GM18511 (cell line): ENCODE results near the gene SHC4.
A peak's percentile ranks its signal among the peaks of the same experiment; 100 is the strongest.
"Not testable (repeated sequence)": the region's sequence is repeated elsewhere in the genome, so short reads cannot be mapped to it uniquely, and the experiment has no call there.

Experiments
- ATAC-seq: cut with Tn5 transposase; IDR thresholded peaks from one replicate; pipeline ENCODE4 v1.9.1; 2021; ENCODE audit warnings: mild to moderate bottlenecking, moderate library complexity; ENCODE audit not compliant: unreplicated experiment

Gene SHC4

DNA sequence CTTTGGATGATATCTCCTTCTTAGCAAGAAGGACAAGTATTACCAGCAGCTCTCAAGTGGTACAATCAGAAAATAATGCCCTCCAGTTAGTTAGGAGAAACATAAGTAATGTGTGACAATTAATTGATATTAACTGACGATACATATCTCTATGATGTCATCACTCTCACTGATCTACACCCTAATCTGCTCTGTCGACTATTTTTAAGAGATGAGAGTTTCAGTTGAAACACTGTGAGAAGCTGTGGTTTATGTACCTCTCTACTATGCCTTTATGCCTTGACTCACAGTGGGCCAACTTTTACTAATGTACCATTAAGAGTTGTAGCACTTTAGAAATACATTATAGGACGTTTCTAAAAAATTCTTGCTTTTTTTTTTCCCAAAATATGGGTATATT, 161.5 kb downstream of the SHC4 start:
- no peak for ATAC-seq

GRCh38 chr15:48800811-48801455, 162.8 kb downstream of the SHC4 start:
- ATAC-seq, result no peak

DNA sequence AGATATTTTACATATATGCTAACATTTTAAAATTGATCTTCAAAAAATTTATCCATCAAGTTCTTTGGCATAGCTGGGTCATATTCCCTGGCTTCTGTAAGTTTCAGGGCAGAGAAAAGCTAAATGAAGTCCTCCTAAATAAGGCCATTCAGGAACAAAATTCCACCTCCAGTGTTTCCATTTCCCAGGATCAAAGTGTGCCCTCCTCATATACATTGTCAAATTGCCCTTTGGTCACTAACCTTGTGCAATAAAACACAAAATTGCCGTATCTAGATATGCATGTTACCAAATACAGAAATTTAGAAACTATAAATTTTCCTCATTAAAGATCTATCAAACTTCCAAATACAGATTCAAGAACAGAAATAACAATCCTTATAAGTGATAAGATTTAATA, 163.5 kb downstream of the SHC4 start:
- ATAC-seq, result no peak

DNA sequence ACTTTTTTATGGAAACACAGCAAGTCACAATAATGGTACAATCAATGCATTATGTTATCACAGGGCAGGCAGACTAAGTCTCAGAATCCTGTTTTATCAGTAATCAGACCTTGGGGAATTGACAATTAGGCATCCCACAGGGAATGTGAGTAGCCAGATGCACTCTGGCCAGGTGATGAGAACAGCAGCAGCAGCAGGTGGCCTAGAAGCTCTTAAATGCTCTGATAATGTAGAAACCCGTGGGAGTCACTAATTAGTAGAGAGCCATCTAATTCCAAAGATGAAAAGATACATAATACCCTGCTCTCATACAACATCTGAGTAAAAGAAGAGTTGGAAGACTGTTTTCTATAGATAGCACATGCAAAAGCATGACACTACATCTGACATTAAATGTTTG, 165.4 kb downstream of the SHC4 start:
- ATAC-seq, result no peak

- ATAC-seq, result peak; percentile 54
Measured at GRCh38 chr15:48796930-48797329, 166.8 kb downstream of the SHC4 start.

DNA sequence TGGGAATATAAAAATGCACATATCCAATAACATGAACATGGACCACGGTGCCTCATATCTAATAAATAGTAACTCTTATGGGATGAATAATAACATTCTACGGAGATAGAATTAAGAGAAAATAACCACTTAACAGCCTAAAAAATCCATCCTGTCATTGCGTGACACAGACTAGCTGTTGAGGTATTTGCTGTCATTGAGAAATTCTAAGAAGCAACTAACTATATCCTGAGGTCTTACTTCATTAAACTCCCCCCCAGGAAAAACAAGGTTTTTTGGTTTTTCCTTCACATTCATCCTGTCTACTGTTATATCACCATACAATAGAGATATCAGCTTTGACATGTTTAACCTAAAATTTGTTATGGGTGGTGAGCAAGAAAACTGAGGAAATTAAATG, 167.2 kb downstream of the SHC4 start:
- ATAC-seq, result no peak

DNA sequence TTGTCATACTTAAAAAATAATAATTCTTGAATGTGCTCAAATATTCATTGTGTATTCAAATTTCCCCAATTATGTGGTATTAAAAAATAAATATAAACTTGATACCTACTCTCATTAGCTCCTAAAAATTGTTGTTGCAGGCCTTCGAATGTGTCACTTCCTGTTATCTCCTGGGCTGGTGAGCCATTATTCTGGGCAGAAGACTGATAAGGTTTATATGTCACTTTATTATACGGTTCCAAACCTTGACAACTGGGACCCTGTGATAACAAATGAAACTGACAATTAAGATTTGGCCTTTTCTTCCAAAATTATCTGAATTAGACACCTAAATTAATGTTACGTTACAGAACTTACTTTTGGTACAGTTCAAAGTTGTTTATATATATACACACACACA, 167.8 kb downstream of the SHC4 start:
- ATAC-seq, result no peak

DNA sequence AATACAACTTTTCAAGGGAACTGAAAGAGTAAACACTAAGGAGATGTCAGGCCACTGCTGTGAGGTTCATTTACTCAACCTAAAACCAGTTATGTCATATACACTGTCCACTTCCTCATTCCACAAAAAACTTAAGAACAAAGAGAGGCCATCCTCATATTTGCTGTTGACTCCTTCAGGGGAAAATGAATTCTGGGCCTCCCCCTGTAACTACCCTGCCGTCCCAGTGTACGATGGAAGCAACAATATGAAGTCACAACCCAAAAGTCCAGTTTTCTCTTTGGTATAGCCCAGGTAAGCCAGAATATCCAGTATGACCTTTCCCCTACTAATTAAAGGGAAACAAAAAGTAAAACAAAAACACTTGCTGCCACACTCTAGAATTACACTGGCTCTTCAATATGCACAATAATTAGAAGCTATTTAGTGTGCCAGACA, 169.0 kb downstream of the SHC4 start:
- peak; percentile 94 for ATAC-seq

- ATAC-seq, result no peak
Measured at GRCh38 chr15:48792408-48792807, 171.3 kb downstream of the SHC4 start.

- not testable (repeated sequence) for ATAC-seq
Measured at GRCh38 chr15:48790466-48791115, 173.1 kb downstream of the SHC4 start.

DNA sequence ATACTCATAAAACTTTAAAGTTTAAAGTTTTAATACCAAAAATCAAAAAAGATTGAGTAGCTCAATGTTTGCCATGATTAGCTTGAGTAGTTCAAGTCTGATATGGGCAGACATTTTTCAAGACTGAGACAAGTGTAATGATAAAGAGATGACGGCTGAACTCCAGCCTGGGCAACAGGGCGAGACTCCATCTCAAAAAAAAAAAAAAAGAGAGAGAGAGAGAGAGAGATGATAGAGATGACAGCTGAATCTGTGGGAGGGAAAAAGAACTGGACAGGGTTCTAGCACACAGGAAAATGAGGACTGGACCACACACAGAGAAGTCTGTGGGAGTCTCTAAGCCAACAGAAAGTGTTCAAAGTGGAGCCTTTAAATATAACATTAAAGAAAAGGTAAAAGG, 178.0 kb downstream of the SHC4 start:
- ATAC-seq, result no peak

GRCh38 chr15:48785195-48785594, 178.5 kb downstream of the SHC4 start:
- no peak for ATAC-seq

DNA sequence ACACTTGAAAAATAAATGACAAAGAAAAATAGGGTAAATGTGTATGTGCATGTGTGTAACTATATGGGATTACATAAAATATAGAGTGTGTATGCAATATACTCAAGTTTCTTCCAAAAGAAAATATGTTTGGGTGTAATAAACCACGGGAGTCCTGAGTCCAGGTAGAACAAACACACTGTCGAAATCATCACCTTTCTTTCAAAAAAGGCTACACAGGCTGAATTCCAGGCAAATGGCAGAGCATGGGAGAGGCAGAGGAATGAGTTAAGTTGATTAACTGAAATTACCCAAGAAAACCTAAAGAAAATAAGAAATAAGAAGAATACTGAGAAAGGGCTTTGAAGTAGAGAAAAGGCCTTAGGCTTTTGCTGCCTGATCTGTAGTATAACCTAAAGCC, 179.0 kb downstream of the SHC4 start:
- no peak for ATAC-seq

GRCh38 chr15:48782911-48783310, 180.8 kb downstream of the SHC4 start:
- ATAC-seq, result no peak

- ATAC-seq, result no peak
Measured at GRCh38 chr15:48781481-48782081, 182.1 kb downstream of the SHC4 start.

DNA sequence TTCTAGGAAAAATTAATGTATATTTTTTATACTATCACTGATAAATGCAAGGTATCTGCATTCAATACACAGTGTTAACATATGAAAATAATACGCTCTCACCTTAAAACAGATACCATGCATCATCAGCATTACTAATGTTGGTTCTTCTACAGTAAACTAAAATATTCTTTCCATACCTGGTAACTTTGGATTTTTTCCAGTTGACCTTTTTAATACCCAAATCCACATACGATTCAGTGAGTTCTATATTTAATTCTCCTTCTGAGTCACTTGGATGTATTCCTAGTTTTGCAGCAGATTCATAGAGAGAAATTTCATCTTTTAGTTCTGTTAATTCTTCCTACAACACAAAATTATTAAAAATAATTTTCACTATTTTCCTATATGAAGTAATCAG, 182.7 kb downstream of the SHC4 start:
- ATAC-seq, result no peak

DNA sequence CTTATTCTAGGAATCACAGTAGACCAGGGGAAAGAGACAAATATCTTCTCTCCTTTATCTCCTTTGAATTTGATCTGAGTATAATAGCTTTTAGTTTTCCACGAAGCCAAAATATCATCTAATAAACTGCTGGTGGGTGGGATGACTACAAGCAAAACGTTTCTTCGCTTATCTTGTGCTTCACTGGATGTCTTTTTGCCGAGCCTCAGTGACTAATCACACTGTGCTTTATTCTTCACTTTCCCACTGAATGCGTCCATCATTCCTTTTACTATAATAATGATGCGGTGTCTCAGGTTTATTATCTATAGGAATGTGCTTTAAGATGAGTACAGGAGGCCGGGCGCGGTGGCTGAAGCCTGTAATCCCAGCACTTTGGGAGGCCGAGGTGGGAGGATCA, 185.4 kb downstream of the SHC4 start:
- ATAC-seq, result no peak

DNA sequence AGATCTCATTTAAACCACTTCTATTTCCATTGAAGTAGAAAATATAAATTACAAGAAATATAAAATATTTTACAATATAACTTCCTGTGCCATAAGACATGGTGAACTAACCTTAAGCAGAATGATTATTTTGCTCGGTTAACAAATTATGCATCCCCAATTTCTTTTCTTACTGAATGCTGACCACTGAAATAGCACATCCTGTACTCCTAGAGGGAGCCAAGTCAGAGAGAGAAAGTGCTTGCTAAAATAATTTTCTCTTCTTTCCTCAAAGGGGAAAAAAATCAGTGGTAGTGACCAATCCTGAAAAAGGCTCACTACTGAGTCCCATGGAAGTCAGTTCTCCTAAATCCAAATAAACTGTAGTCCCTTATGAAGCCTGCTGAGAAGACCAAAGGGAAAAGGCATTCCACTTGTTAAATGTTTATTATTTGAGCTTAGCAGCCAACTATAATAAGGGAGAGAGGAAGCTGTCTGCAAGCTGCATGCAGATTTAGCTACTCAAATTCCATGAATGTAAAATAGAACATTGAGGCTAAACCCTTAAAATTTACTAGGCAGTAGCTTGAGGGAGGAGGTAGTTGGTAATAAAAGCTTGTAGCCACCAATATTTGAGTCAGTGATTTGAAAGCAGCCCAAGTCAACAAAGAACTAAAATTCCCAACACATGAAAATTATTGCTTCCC, 185.9 kb downstream of the SHC4 start:
- no peak for ATAC-seq

DNA sequence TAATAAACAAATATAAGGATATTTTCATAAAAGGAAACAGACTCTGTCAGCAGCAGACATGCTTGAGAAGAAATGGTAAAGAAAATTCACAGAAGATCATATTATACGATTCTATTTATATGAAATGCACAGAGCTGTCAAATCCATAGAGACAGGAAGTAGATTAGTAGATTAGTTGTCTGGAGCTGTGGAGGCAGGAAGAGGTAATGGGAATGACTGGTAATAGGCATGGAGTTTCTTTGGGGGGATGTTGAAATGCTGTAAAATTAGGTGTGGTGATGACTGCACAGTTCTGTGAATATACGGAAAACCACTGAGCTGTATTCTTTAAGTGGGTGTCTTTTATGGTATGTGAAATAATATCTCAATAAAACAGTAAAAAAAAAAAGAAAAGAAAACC, 188.2 kb downstream of the SHC4 start:
- ATAC-seq, result no peak

- ATAC-seq, result no peak
Measured at GRCh38 chr15:48774484-48774883, 189.2 kb downstream of the SHC4 start.
